Cardiac fibroblast (primary cell): ENCODE data around the gene ZBTB39.
"Not testable (repeated sequence)": the region's sequence is repeated elsewhere in the genome, so short reads cannot be mapped to it uniquely, and the experiment has no call there.

Experiments used
- DNase-seq, 2 donors: peaks; one replicate each; pipeline versions ENCODE4 v3.0.0 to v3.0.0-alpha.2; 2010; ENCODE audit warnings: low read depth in 2 of 2
- H3K4me3 ChIP-seq, 2 donors: replicated peaks in 1 of 2; 1 replicate in 1 of 2; 2 replicates in 1 of 2; pipeline ENCODE4 v1.5.1; 2011; ENCODE audit warnings: low read depth in 2 of 2, low read length in 2 of 2, mild to moderate bottlenecking in 2 of 2, moderate library complexity in 1 of 2
- TF ChIP-seq, protein P1 (sequence below): IDR thresholded peaks from one replicate; pipeline ENCODE4 v1.5.1; 2011; ENCODE audit warnings: low read depth, mild to moderate bottlenecking, low read length, inconsistent platforms

ZBTB39 gene

DNA sequence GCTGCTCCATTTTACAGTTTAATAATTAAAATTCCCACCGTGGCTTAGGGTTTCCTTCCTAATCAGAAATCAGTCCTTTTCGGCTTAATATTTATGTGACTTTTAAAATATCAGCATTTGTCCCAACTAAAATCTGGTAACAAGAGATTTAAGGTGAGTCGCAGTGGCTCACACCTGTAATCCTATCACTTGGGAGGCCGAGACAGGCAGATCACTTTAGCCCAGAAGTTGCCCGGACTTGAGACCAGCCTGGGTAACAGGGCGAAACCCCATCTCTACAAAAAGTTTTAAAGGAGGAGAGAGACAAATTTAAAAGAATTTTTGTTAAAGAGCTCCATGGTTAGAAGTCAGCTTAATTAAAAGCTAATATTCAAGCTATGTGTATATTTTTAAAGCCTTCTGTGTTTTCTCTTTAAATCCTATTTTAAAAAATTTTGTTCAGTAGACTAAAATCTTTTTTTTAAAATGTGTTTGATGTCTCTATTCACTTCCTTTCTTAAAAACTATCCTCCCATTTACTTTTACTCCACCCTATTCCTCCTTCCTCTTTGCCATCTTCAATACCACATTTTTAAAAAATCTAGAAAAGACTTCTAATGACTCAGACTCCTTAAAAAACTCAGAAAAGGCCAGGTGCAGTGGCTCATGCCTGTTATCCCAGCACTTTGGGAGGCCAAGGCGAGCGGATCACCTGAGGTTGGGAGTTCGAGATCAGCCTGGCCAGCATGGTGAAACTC is 13.8 kb upstream of the ZBTB39 start:
- no peak for DNase-seq
- TF ChIP-seq, protein P1, sequence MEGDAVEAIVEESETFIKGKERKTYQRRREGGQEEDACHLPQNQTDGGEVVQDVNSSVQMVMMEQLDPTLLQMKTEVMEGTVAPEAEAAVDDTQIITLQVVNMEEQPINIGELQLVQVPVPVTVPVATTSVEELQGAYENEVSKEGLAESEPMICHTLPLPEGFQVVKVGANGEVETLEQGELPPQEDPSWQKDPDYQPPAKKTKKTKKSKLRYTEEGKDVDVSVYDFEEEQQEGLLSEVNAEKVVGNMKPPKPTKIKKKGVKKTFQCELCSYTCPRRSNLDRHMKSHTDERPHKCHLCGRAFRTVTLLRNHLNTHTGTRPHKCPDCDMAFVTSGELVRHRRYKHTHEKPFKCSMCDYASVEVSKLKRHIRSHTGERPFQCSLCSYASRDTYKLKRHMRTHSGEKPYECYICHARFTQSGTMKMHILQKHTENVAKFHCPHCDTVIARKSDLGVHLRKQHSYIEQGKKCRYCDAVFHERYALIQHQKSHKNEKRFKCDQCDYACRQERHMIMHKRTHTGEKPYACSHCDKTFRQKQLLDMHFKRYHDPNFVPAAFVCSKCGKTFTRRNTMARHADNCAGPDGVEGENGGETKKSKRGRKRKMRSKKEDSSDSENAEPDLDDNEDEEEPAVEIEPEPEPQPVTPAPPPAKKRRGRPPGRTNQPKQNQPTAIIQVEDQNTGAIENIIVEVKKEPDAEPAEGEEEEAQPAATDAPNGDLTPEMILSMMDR: no peak
- H3K4me3 ChIP-seq: no peak overlapping the region

DNA sequence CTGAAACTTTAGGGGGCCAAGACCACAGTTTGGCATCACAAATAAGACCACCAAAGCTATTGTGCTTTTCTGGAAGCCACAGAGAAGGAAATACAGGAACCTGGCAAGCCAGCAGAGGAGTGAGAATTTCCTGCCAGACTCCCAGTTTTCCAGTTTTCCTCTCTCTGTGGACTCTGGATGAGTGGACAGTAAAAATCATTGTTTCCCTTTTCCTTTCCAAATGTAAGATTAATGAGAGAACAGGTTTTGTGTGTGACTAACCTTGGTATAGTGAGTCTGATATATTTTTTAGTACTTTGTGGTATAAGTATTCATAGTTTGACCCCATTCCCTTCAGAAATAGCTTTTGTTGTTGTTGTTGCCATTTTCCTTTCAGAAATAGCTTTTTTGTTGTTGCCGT is 12.6 kb upstream of the ZBTB39 start:
- DNase-seq: no peak
- TF ChIP-seq, protein P1: no peak
- H3K4me3 ChIP-seq: no peak overlapping the region

DNA sequence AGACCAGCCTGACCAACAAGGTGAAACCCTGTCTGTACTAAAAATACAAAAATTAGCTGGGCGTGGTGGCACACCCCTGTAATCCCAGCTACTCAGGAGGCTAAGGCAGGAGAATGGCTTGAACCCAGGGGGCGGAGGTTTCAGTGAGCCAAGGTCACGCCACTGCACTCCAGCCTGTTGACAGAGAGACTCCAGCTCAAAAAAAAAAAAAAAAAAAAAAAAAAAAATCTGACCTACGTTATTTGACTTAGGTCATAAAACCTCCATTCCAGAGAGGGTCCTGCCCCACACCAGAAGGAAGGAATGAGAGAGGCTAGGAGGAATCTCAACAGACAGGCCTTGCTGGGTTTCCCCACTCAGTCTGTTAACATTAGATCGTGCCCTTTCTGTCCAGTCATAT is 12.0 kb upstream of the ZBTB39 start:
- H3K4me3 ChIP-seq, DNase-seq: not testable (repeated sequence)

DNA sequence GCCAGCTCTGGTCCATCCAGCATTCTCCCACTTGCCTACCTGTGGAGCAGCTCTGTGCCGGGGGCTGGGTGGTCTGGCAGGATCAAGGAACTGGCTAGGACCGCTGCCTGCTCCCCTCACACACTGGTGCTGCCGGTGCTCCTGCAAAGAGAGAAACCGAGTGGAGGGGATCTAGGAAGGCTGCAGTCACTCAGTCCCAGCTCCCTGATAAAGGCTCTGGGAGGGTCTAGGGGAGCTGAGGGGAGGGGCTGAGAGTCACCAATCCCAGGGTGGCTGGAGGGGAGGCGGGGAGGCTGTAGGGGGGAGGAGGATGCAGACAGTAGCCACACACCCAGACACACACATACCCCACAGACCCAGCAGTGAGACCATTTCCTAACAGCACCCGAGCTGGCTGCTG is 10.0 kb upstream of the ZBTB39 start, which contains the start of gene TAC3:
Gene TAC3 (minus strand): TSS at position 182 of the 400 bp plus-strand sequence. CDS start 732 bp downstream, outside the sequence.
- no peak within 1 kb of the TSS for H3K4me3 ChIP-seq
- TF ChIP-seq, protein P1: no peak
- DNase-seq: no peak

DNA sequence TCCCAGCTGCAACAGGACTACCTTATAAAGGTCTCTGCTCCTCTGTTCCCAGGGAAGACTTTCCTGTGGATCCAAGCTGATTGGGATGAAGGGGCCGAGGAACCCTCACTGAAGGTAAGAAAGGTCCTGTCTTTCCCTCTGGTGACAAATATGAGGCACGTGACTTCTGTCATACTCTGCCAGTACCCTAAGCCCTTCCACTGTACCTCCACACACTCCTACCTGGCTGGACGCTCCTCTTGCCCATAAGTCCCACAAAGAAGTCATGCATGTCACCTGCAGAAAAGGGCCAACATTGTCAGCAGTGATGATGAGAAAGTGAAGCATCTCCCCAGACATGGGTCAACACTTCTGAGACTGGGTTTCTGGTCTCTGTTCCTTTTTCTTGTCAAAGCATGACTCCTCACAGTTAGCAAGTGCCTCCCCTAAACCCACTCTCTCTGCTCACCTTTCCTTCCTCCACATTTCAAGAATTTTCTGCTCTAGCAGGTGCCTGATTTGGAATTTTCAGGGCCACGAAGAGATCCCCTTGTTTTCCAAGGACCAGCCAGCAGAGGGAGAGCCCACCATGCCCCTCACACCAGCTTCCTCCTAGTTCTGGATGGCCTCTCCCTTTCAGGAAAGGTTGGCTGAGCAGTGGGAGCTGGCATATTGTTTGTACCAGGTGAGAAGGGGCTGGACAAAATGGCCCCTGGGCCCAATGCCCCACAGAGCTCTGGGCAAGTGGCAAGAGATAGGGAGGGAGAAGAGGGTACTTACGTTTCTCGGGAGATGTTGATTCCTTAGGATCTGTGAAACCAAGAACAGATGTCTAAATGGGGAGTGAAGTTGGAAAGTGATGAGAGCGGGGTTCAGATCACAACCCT is 6.5 kb upstream of the ZBTB39 start:
- TF ChIP-seq, protein P1: no peak
- DNase-seq: no peak
- H3K4me3 ChIP-seq: no peak overlapping the region

DNA sequence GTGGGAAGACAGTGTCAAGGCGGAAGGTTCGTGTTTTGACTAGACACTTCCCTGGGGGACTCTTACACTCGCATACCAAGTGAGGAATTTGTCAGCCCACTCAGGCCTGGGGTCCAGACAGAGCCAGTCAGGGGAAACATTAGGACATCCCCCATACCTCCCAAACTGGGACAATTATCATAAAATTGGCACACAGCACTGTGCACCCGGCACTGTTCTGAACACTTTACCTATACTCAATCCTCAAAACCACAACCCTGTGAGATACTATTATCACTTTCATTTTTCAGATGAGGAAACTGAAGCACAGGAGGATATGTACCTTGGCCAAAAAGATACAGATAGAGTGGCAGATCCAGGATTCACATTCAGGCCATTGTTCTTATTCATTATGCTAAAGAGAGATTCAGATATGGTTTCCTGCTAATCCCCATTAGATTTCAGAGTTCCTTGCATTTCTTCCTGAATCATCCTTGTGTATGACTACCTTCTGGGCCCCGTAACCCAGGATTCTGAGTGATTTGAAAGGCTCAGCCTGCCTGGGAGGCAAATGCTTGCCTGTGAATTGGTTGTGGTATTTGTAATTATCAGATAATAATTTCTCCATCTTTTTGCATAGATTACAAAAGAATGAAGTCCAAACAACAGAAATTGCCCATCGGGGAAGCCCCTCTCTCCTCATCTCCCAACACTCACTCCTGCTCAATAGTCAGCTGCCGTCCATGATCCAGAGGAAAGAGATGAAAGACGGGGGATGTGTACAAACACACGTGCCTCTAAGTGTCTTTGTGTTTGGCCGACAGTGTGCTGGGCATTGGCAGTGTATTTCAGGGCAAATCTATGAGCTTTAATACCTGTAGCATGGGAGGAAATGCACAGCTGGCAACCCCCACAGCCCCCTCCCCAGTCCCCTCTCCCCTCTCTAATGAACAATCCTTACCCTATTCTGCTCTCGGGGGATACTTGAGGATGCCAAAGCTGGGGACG is 5.4 kb upstream of the ZBTB39 start:
- TF ChIP-seq, protein P1: no peak
- DNase-seq: no peak
- H3K4me3 ChIP-seq: no peak overlapping the region
